HUES48 (cell line): ENCODE measurements around the gene GPSM1.

Experiments
- H3K27ac ChIP-seq: one replicate; pipeline ENCODE4 v1.7.0; 2013; ENCODE audit warnings: low read depth, low read length, inconsistent platforms
- H3K27me3 ChIP-seq: 2 replicates; pipeline ENCODE4 v1.6.1; 2013; ENCODE audit warnings: mild to moderate bottlenecking, low read length; ENCODE audit not compliant: control insufficient read depth, insufficient read depth
- H3K36me3 ChIP-seq: 2 replicates; pipeline ENCODE4 v1.6.1; 2013; ENCODE audit warnings: low read length; ENCODE audit not compliant: control insufficient read depth, insufficient read depth
- H3K4me1 ChIP-seq: 2 replicates; pipeline ENCODE4 v1.6.1; 2013; ENCODE audit warnings: mild to moderate bottlenecking, low read length; ENCODE audit not compliant: control insufficient read depth, insufficient read depth
- H3K4me3 ChIP-seq: 2 replicates; pipeline ENCODE4 v1.5.1; 2013; ENCODE audit warnings: mild to moderate bottlenecking, low read depth, low read length
- H3K9ac ChIP-seq: 2 replicates; pipeline ENCODE4 v1.6.1; 2013; ENCODE audit warnings: mild to moderate bottlenecking, low read depth, low read length, moderate library complexity
- H3K9me3 ChIP-seq: 2 replicates; pipeline ENCODE4 v1.6.1; 2013; ENCODE audit warnings: low read length; ENCODE audit not compliant: control insufficient read depth, insufficient read depth

Gene GPSM1

GRCh38 chr9:136328622-136329041 lies 1.3 kb downstream of the GPSM1 start:
- no peak overlapping the region for H3K9ac ChIP-seq
- no peak overlapping the region for H3K27ac ChIP-seq
- no peaks in the 10 kb centered on the region for H3K27me3 ChIP-seq
- peak overlapping the region; percentile 20; the same call in 1 of the 2 replicates for H3K4me3 ChIP-seq
- peaks cover 19% of the 10 kb centered on the region for H3K4me1 ChIP-seq
- H3K36me3 ChIP-seq = no peaks in the 10 kb centered on the region
- H3K9me3 ChIP-seq = no peaks in the 10 kb centered on the region

GRCh38 chr9:136329211-136329627 lies 1.9 kb downstream of the GPSM1 start:
- Histone ChIP-seq H3K27ac (no peak overlapping the region), H3K36me3 (no peaks in the 10 kb centered on the region), H3K4me3 (no peak overlapping the region), H3K4me1 (peaks cover 19% of the 10 kb centered on the region), H3K9ac (no peak overlapping the region), H3K9me3 (no peaks in the 10 kb centered on the region), H3K27me3 (no peaks in the 10 kb centered on the region)

- no peak overlapping the region for H3K9ac ChIP-seq
- no peaks in the 10 kb centered on the region for H3K27me3 ChIP-seq
- H3K4me1 ChIP-seq = peaks cover 19% of the 10 kb centered on the region
- no peak overlapping the region for H3K27ac ChIP-seq
- H3K9me3 ChIP-seq = no peaks in the 10 kb centered on the region
- no peaks in the 10 kb centered on the region for H3K36me3 ChIP-seq
- H3K4me3 ChIP-seq = no peak overlapping the region
Measured at GRCh38 chr9:136329636-136330405, 2.5 kb downstream of the GPSM1 start.

- no peak overlapping the region for H3K27ac ChIP-seq
- H3K36me3 ChIP-seq = no peaks in the 10 kb centered on the region
- no peaks in the 10 kb centered on the region for H3K9me3 ChIP-seq
- H3K9ac ChIP-seq = no peak overlapping the region
- peaks cover 19% of the 10 kb centered on the region for H3K4me1 ChIP-seq
- H3K4me3 ChIP-seq = no peak overlapping the region
- H3K27me3 ChIP-seq = no peaks in the 10 kb centered on the region
Measured at GRCh38 chr9:136330406-136330990, 3.2 kb downstream of the GPSM1 start.

GRCh38 chr9:136331030-136331429 lies 3.7 kb downstream of the GPSM1 start:
- H3K36me3 ChIP-seq = no peaks in the 10 kb centered on the region
- no peak overlapping the region for H3K4me3 ChIP-seq
- no peaks in the 10 kb centered on the region for H3K9me3 ChIP-seq
- H3K9ac ChIP-seq = no peak overlapping the region
- H3K27me3 ChIP-seq = no peaks in the 10 kb centered on the region
- H3K4me1 ChIP-seq = peaks cover 16% of the 10 kb centered on the region
- H3K27ac ChIP-seq = no peak overlapping the region

- H3K27me3 ChIP-seq = no peaks in the 10 kb centered on the region
- no peak overlapping the region for H3K27ac ChIP-seq
- peaks cover 8% of the 10 kb centered on the region for H3K4me1 ChIP-seq
- no peaks in the 10 kb centered on the region for H3K9me3 ChIP-seq
- no peaks in the 10 kb centered on the region for H3K36me3 ChIP-seq
- H3K9ac ChIP-seq = no peak overlapping the region
- no peak overlapping the region for H3K4me3 ChIP-seq
Measured at GRCh38 chr9:136331556-136332481, 4.5 kb downstream of the GPSM1 start.

DNA sequence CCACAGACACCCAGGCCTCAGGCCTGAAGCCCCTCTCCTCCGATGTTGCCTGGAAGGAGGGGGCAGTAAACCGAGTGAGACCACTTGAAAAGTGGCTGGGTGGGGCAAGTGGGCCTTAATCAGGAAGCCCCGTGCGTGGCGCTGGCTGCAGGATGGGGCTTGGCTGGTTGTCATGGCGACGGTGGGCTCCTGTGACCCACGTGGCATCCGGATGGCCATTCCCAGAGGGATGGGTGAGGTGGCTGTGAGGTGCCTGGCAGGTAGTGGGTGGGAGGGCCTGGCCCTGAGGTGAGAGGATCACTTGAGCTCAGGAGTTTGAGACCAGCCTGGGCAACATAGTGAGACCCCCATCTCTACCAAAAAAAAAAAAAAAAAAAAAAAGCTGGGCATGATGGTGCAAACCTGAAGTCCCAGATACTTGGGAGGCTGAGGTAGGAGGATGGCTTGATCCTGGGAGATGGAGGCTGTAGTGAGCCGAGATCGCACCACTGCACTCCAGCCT lies 5.2 kb downstream of the GPSM1 start:
- no peaks in the 10 kb centered on the region for H3K36me3 ChIP-seq
- no peak overlapping the region for H3K4me3 ChIP-seq
- no peaks in the 10 kb centered on the region for H3K27me3 ChIP-seq
- H3K27ac ChIP-seq = no peak overlapping the region
- no peak overlapping the region for H3K9ac ChIP-seq
- no peaks in the 10 kb centered on the region for H3K9me3 ChIP-seq
- 0 out of 2 replicates have a peak, but pooled peaks cover 5% of the 10 kb centered on the region for H3K4me1 ChIP-seq

GRCh38 chr9:136333045-136333444 lies 5.7 kb downstream of the GPSM1 start:
- H3K4me3 ChIP-seq = no peak overlapping the region
- H3K27me3 ChIP-seq = no peaks in the 10 kb centered on the region
- no peak overlapping the region for H3K9ac ChIP-seq
- H3K27ac ChIP-seq = no peak overlapping the region
- H3K36me3 ChIP-seq = no peaks in the 10 kb centered on the region
- H3K4me1 ChIP-seq = 0 out of 2 replicates have a peak, but pooled peaks cover 5% of the 10 kb centered on the region
- H3K9me3 ChIP-seq = no peaks in the 10 kb centered on the region

- Histone ChIP-seq H3K27me3 (no peaks in the 10 kb centered on the region), H3K9me3 (no peaks in the 10 kb centered on the region), H3K27ac (no peak overlapping the region), H3K4me1 (0 out of 2 replicates have a peak, but pooled peaks cover under 1% of the 10 kb centered on the region), H3K36me3 (no peaks in the 10 kb centered on the region), H3K4me3 (no peak overlapping the region), H3K9ac (no peak overlapping the region)
Measured at GRCh38 chr9:136333486-136333885, 6.1 kb downstream of the GPSM1 start.

- Histone ChIP-seq H3K4me1 (no peaks in the 10 kb centered on the region), H3K9ac (no peak overlapping the region), H3K4me3 (no peak overlapping the region), H3K36me3 (no peaks in the 10 kb centered on the region), H3K27me3 (no peaks in the 10 kb centered on the region), H3K9me3 (no peaks in the 10 kb centered on the region), H3K27ac (no peak overlapping the region)
Measured at GRCh38 chr9:136334541-136334940, 7.2 kb downstream of the GPSM1 start.
